Measurements from ENCODE around the gene FAM187B. TPM values are rescaled to one million over a fixed set of nuclear protein-coding genes. Genes with fewer than 3 reads are reported as not detected.

The FAM187B gene
- total and polyA plus RNA-seq, 2 of the 8 experiments (the other 6 are each of a cell fraction or from before 2014, with no cell fraction given), result not detected

DNA sequence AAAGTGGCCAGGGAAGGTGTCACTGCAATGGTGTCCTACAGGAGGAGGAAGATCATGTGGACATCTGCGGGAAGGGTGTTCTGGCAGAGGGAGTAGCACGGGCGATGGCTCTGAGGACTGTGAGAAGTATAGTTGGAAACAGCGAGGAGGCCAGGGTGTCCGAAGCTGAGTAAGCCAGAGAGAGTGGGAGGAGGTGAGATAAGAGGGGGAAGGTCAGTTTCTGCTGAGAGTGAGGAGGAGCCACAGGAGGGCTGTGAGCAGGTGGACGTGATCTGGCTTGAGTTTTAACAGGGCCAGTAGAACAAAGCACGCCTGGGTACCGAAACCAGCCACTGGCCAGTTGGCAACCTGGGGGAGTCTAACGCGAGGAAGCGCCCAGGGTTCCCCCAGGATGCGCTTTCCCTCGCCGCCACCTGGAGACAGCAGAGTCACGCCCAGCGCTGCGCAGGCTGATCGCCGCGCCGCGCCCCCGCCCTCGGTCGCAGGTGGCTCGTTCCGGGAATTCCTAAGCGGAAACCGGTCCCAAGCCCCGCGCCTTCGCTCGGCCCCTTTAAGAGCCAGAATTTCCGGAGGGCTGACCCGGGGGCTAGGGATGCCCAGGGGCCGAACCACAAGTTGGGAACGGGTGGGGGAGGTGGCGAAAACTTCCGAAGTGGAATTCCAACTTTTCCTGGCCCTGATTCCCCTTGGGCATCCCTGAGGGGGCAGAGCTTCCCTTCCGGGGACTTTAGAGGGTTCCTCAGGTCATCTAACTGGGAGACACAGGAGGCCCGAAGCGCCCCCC, 19.2 kb upstream of the FAM187B start:
- peak; percentile 91 to 92 for DNase-seq (ENCODE audit: low read depth in 1 of 2, low spot score in 2 of 2)
- peak overlapping the region; percentile 100 for H3K27ac ChIP-seq (ENCODE audit: low read depth, low read length)
- POLR2A ChIA-PET (ENCODE audit: partially characterized antibody), result interaction anchor here (0.9 to 1.7 kb wide), 12 partner anchors 10 to 95 kb away, joined by 3 to 6 read pairs (median 4); partner anchors contain the start of gene FXYD5
- peak; percentile 94 for FAIRE-seq
- peak overlapping the region; percentile 40; the same call in 1 of the 2 replicates for H2BK15ac ChIP-seq (ENCODE audit: low read length)
- H4K20me1 ChIP-seq (replicated peaks in 1 of 2; ENCODE audit: control insufficient read depth in 1 of 2, insufficient read depth in 2 of 2, low read length in 2 of 2), result peaks cover 13 to 17% of the 10 kb centered on the region in 2 experiments
- H3K36me3 ChIP-seq (ENCODE audit: control insufficient read depth in 2 of 4, insufficient read depth in 4 of 4, low read length in 3 of 4), result peaks cover 6 to 15% (median 12%) of the 10 kb centered on the region in 4 experiments; a peak in 7 of 8 replicates
- peak overlapping the region; percentile 44 to 96 (median 72) for H3K4me3 ChIP-seq (ENCODE audit: extremely low read depth in 1 of 4, insufficient read depth in 2 of 4, low read depth in 3 of 4, low read length in 4 of 4)
- peaks cover 0 to 8% (median 7%) of the 10 kb centered on the region in 4 experiments; a peak in 6 of 7 replicates for H3K4me1 ChIP-seq (replicated peaks in 1 of 4; ENCODE audit: control insufficient read depth in 3 of 4, insufficient read depth in 4 of 4, low read length in 3 of 4)
- peak overlapping the region; percentile 100; the same call in 1 of the 2 replicates for H4K8ac ChIP-seq (ENCODE audit: extremely low read depth, insufficient read depth, low read length)
- H2AFZ ChIP-seq (ENCODE audit: low read length), result no peak overlapping the region; the same call in 1 of the 2 replicates
- H3K9me3 ChIP-seq (ENCODE audit: insufficient read depth in 2 of 2, low read depth in 1 of 2, low read length in 1 of 2), result no peaks in the 10 kb centered on the region
- H2BK20ac ChIP-seq (ENCODE audit: low read length), result peak overlapping the region; percentile 55
- peak overlapping the region; percentile 88 to 99 (median 96) for H3K9ac ChIP-seq (replicated peaks in 1 of 4; ENCODE audit: extremely low read depth in 1 of 4, low read depth in 3 of 4, low read length in 3 of 4)
- peak overlapping the region; percentile 99 for H4K91ac ChIP-seq (replicated peaks; ENCODE audit: insufficient read length, low read length)
- H4K5ac ChIP-seq (ENCODE audit: insufficient read length, low read depth, low read length), result peak overlapping the region; percentile 90
- no peak overlapping the region; the same call in 1 of the 2 replicates for H2AK5ac ChIP-seq (ENCODE audit: low read depth, low read length)
- peak overlapping the region; percentile 95 for H3K18ac ChIP-seq (ENCODE audit: extremely low read depth, low read length)
- CTCF ChIA-PET (ENCODE audit: partially characterized antibody), result interaction anchor here (1.0 kb wide), 2 partner anchors 23 to 106 kb away, joined by 3 read pairs; no protein-coding TSS in a partner anchor
- H3K56ac ChIP-seq (replicated peaks; ENCODE audit: insufficient read length, low read depth, low read length), result peak overlapping the region; percentile 77
- H3K23me2 ChIP-seq (ENCODE audit: low read depth, low read length), result peaks cover 10% of the 10 kb centered on the region; the same call in 1 of the 2 replicates
- no peaks in the 10 kb centered on the region for H3K27me3 ChIP-seq (replicated peaks in 1 of 4; ENCODE audit: control insufficient read depth in 3 of 4, extremely low read depth in 1 of 4, insufficient read depth in 3 of 4, low read length in 3 of 4)
- peak overlapping the region; percentile 100; the same call in 1 of the 2 replicates for H2BK12ac ChIP-seq (ENCODE audit: low read depth, low read length)
- peak overlapping the region; percentile 47 to 83 for H3K4me2 ChIP-seq (ENCODE audit: insufficient read depth in 1 of 2, low read depth in 2 of 2, low read length in 2 of 2)
- peaks cover 10 to 30% of the 10 kb centered on the region in 2 experiments for H3K79me2 ChIP-seq (ENCODE audit: control insufficient read depth in 1 of 2, insufficient read depth in 2 of 2, low read length in 2 of 2)
- H3K4ac ChIP-seq (replicated peaks; ENCODE audit: insufficient read length, low read depth, low read length), result no peak overlapping the region
- H3K14ac ChIP-seq (ENCODE audit: insufficient read length), result no peak overlapping the region
- H3K23ac ChIP-seq (ENCODE audit: insufficient read length), result no peak overlapping the region
- H3K79me1 ChIP-seq (ENCODE audit: low read depth, low read length), result peaks cover 4% of the 10 kb centered on the region; the same call in 1 of the 2 replicates
- peak overlapping the region; percentile 100 for H2BK5ac ChIP-seq (ENCODE audit: low read depth, low read length)
- H2BK120ac ChIP-seq (replicated peaks; ENCODE audit: low read depth, low read length), result peak overlapping the region; percentile 73
- WGBS, 2 experiments (ENCODE audit: extremely low coverage in 1 of 2, insufficient coverage in 1 of 2, insufficient read length in 1 of 2, insufficient replicate concordance in 2 of 2, low coverage in 1 of 2, low lambda C conversion rate in 2 of 2, missing lambda C conversion rate in 1 of 2), result 3% methylated on average over 40 of the region's 42 CpGs; no CpG with 5 or more reads in 1 of the 2 experiments
- TF ChIP-seq NRF1 (IDR thresholded peaks at IDR 0.05; ENCODE audit: low read depth, low read length) (peak; percentile 46), SIN3A (conservative IDR thresholded peaks at IDR 0.05 in 1 of 2, IDR thresholded peaks at IDR 0.05 in 1 of 2; ENCODE audit: low read depth in 1 of 2, low read length in 2 of 2) (peak in 1 of 2 experiments; percentile 14; a peak in 1 of 4 replicates), GTF2F1 (IDR thresholded peaks at IDR 0.05; ENCODE audit: borderline replicate concordance, low read depth, low read length) (no peak), SP4 (IDR thresholded peaks at IDR 0.05; ENCODE audit: low read length) (no peak), SP1 (IDR thresholded peaks at IDR 0.05; ENCODE audit: low read depth, low read length) (peak; percentile 75), SIRT6 (IDR thresholded peaks at IDR 0.05; ENCODE audit: low read length) (no peak), BACH1 (IDR thresholded peaks at IDR 0.05; ENCODE audit: low read length) (peak; percentile 51), NANOG (IDR thresholded peaks at IDR 0.05; ENCODE audit: insufficient read depth, low read depth, low read length, poor library complexity, severe bottlenecking) (peak; percentile 46)
- TF ChIP-seq, protein P1, sequence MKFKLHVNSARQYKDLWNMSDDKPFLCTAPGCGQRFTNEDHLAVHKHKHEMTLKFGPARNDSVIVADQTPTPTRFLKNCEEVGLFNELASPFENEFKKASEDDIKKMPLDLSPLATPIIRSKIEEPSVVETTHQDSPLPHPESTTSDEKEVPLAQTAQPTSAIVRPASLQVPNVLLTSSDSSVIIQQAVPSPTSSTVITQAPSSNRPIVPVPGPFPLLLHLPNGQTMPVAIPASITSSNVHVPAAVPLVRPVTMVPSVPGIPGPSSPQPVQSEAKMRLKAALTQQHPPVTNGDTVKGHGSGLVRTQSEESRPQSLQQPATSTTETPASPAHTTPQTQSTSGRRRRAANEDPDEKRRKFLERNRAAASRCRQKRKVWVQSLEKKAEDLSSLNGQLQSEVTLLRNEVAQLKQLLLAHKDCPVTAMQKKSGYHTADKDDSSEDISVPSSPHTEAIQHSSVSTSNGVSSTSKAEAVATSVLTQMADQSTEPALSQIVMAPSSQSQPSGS (IDR thresholded peaks at IDR 0.05; ENCODE audit: low read length), result no peak
